Endothelial cell of umbilical vein (primary cell): ENCODE measurements around the gene GCM1. TPM values are rescaled to one million over a fixed set of nuclear protein-coding genes. Genes with fewer than 3 reads are reported as not detected.

ENCODE experiments used
- BruUV-seq: library from RNA; stranded (reverse); fragments of 400-500 nt; replicated peaks from 2 replicates; lab custom pipeline; 2021; lab: Mats Ljungman, UMichigan
- CTCF ChIA-PET: fragments of 300-600, 350-600 bp; sonication (Branson Sonifier 250); formaldehyde crosslinking; loops from one replicate; lab custom pipeline; 2021; ENCODE audit warnings: antibody characterized with exemption, inconsistent platforms; lab: Charles Lee
- POLR2A ChIA-PET: fragments of 300-600, 350-600 bp; sonication (Branson Sonifier 250); formaldehyde crosslinking; loops from one replicate; lab custom pipeline; 2021; ENCODE audit warnings: antibody characterized with exemption, inconsistent platforms; lab: Charles Lee
- DNase-seq: peaks from one replicate; pipeline ENCODE4 v3.0.0-alpha.2; 2011; ENCODE audit warnings: low read depth, low spot score
- FAIRE-seq: peaks from 2 replicates; lab custom pipeline; 2011; peaks lifted over from hg19 to GRCh38; lab: Jason Lieb, UNC
- H2AFZ ChIP-seq: 2 replicates; pipeline ENCODE4 v1.6.0; 2012; ENCODE audit warnings: low read depth, low read length, control low read depth, inconsistent platforms
- H3K27ac ChIP-seq: 2 replicates; pipeline ENCODE4 v1.5.1; 2011; ENCODE audit warnings: low read depth, mild to moderate bottlenecking, control low read depth, low read length, moderate library complexity; ENCODE audit not compliant: insufficient read depth
- H3K27me3 ChIP-seq, 2 experiments: 2 replicates each; pipeline versions ENCODE4 v1.6.0 to v1.6.1; 2011; ENCODE audit warnings: low read length in 2 of 2, mixed read lengths in 1 of 2; ENCODE audit not compliant: control insufficient read depth in 2 of 2, insufficient read depth in 2 of 2
- H3K36me3 ChIP-seq, 2 experiments: 2 replicates in 1 of 2; 3 replicates in 1 of 2; pipeline ENCODE4 v1.5.1; 2011; ENCODE audit warnings: low read length in 2 of 2, mild to moderate bottlenecking in 1 of 2, moderate library complexity in 1 of 2; ENCODE audit not compliant: control insufficient read depth in 2 of 2, insufficient read depth in 2 of 2; ENCODE audit errors: extremely low read depth in 1 of 2
- H3K4me1 ChIP-seq: 3 replicates; pipeline ENCODE4 v1.5.1; 2011; ENCODE audit warnings: mild to moderate bottlenecking, low read length; ENCODE audit not compliant: control insufficient read depth, insufficient read depth; ENCODE audit errors: extremely low read depth
- H3K4me2 ChIP-seq: 2 replicates; pipeline ENCODE4 v1.6.1; 2011; ENCODE audit warnings: low read length, control low read depth, mixed read lengths; ENCODE audit not compliant: insufficient read depth
- H3K4me3 ChIP-seq, 3 experiments: fragments of 200-600 bp in 1 of 3; sonication (generic), shearing (Covaris generic) in 1 of 3; replicated peaks in 1 of 3; 2 replicates each; pipeline ENCODE4 v1.5.1; 2011 to 2016; ENCODE audit warnings: control low read depth in 3 of 3, low read length in 3 of 3, mild to moderate bottlenecking in 2 of 3, inconsistent platforms in 1 of 3, low read depth in 1 of 3, moderate library complexity in 1 of 3; ENCODE audit not compliant: insufficient read depth in 1 of 3
- H3K79me2 ChIP-seq: 2 replicates; pipeline ENCODE4 v1.6.0; 2012; ENCODE audit warnings: low read length, inconsistent platforms; ENCODE audit not compliant: control insufficient read depth, insufficient read depth
- H3K9ac ChIP-seq: replicated peaks from 2 replicates; pipeline ENCODE3; 2011; ENCODE audit warnings: low read length, control low read depth; ENCODE audit not compliant: insufficient read depth; ENCODE audit errors: extremely low read depth
- H3K9me1 ChIP-seq: replicated peaks from 3 replicates; pipeline ENCODE4 v1.6.0; 2011; ENCODE audit warnings: mild to moderate bottlenecking, low read length; ENCODE audit not compliant: control insufficient read depth, insufficient read depth; ENCODE audit errors: extremely low read depth
- H3K9me3 ChIP-seq: replicated peaks from 2 replicates; pipeline ENCODE4 v1.5.1; 2012; ENCODE audit warnings: low read length, inconsistent platforms; ENCODE audit not compliant: control insufficient read depth, insufficient read depth
- H4K20me1 ChIP-seq: replicated peaks from 2 replicates; pipeline ENCODE3; 2011; ENCODE audit warnings: mild to moderate bottlenecking, low read length; ENCODE audit not compliant: control insufficient read depth, insufficient read depth; ENCODE audit errors: extremely low read depth
- EZH2 ChIP-seq: IDR thresholded peaks from 2 replicates; pipeline ENCODE4 v1.6.1; 2012; ENCODE audit warnings: borderline replicate concordance, low read depth, mild to moderate bottlenecking, moderate library complexity, low read length, inconsistent platforms; ENCODE audit not compliant: severe bottlenecking
- FOS ChIP-seq: IDR thresholded peaks from 2 replicates; pipeline ENCODE4 v1.6.1; 2011; ENCODE audit warnings: mild to moderate bottlenecking, low read length, moderate library complexity, borderline replicate concordance; ENCODE audit not compliant: insufficient read depth
- GATA2 ChIP-seq: IDR thresholded peaks from 2 replicates; pipeline ENCODE4 v1.7.0; 2011; ENCODE audit warnings: low read depth, mild to moderate bottlenecking, moderate library complexity, mixed read lengths, low read length; ENCODE audit not compliant: insufficient read length, insufficient read depth
- JUN ChIP-seq: IDR thresholded peaks from 2 replicates; pipeline ENCODE4 v1.6.1; 2011; ENCODE audit warnings: borderline replicate concordance, low read depth; ENCODE audit not compliant: insufficient read length, insufficient read depth
- MYC ChIP-seq: IDR thresholded peaks from one replicate; pipeline ENCODE4 v1.6.1; 2011; ENCODE audit warnings: mild to moderate bottlenecking, low read depth, low read length
- POLR2A ChIP-seq: IDR thresholded peaks from 2 replicates; pipeline ENCODE4 v1.6.1; 2012; ENCODE audit warnings: low read depth, mild to moderate bottlenecking, control low read depth, low read length
- POLR2AphosphoS5 ChIP-seq: IDR thresholded peaks from 2 replicates; pipeline ENCODE4 v1.6.1; 2012; ENCODE audit warnings: low read depth, mild to moderate bottlenecking, control low read depth, low read length, moderate library complexity; ENCODE audit not compliant: insufficient read depth
- dilution Hi-C: fragments of 300-500 bp; cut with MboI; formaldehyde crosslinking; loops from one replicate; pipeline ENCODE4 v1.15.0; 2019; ENCODE audit warnings: low sequenced_read_pairs; ENCODE audit not compliant: extremely low pct_ligation_motif_present
- intact Hi-C: fragments of 100-400 bp; cut with micrococcal nuclease; formaldehyde crosslinking; loops from one replicate; pipeline ENCODE4 v1.10.0; 2022
- polyA plus RNA-seq, 4 experiments: library from polyadenylated mRNA; depleted of rRNA in 3 of 4; stranded (reverse) in 3 of 4; unstranded in 1 of 4; fragments of >200 nt; gene quantifications; 2 replicates each; pipeline versions ENCODE4 v1.2.1 to v1.2.3, GENCODE V29; 2011 to 2012; ENCODE audit warnings: missing spikeins in 1 of 4
- total RNA-seq: library from RNA; stranded (reverse); gene quantifications from 2 replicates; pipeline ENCODE4 v1.2.3, GENCODE V29; 2021
- TF ChIP-seq, protein P1 (sequence below): IDR thresholded peaks from 2 replicates; pipeline ENCODE4 v1.6.1; 2011; ENCODE audit not compliant: insufficient read depth, insufficient read length
- TF ChIP-seq, protein P2 (sequence below), 2 donors: IDR thresholded peaks; 1 replicate in 1 of 2; 2 replicates in 1 of 2; pipeline ENCODE4 v1.5.1; 2011; ENCODE audit warnings: low read length in 2 of 2, mild to moderate bottlenecking in 2 of 2, moderate library complexity in 2 of 2, control low read depth in 1 of 2, inconsistent platforms in 1 of 2, low read depth in 1 of 2; ENCODE audit not compliant: insufficient read depth in 1 of 2; ENCODE audit errors: extremely low read depth in 1 of 2

GCM1 gene
- total and polyA plus RNA-seq, 2 donors (not counting 3 experiments of a cell fraction or from before 2014, with no cell fraction given), result not detected

DNA sequence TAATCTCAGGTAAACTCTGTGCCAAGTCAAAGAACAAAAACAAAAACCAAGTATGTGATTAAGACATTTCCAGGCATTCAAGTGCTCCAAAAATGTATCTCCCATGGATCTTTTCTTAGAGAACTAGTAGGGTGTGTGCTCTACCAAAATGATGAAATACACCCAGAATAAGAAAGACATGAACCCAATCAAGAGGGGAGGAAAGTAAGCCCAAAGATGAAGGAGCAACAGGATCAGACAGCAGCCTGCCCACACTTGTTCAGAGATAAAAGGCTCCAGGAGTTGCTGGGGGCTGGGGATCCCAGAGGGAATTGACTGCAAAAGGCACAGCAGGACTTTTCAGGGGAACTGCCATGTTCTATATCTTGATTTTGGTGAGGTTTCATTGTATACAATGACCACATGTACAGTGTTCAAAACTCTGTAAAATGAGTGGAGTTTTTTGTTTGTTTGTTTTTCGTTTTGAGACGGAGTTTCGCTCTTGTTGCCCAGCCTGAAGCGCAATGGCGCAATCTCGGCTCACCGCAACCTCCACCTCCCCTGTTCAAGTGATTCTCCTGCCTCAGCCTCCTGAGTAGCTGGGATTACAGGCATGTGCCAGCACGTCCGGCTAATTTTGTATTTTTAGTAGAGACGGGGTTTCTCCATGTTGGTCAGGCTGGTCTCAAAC lies 24.4 kb downstream of the GCM1 start:
- no peak for DNase-seq
- Histone ChIP-seq H3K9me1 (no peaks in the 10 kb centered on the region), H3K9me3 (no peaks in the 10 kb centered on the region), H3K79me2 (no peaks in the 10 kb centered on the region), H2AFZ (no peak overlapping the region), H3K9ac (no peak overlapping the region), H3K4me2 (no peak overlapping the region), H3K27me3 (peaks cover 0 to 2% of the 10 kb centered on the region in 2 experiments), H3K4me3 (no peak overlapping the region), H3K36me3 (no peaks in the 10 kb centered on the region), H3K27ac (no peak overlapping the region), H3K4me1 (no peaks in the 10 kb centered on the region), H4K20me1 (no peaks in the 10 kb centered on the region)
- TF ChIP-seq GATA2 (no peak), JUN (no peak), EZH2 (no peak), MYC (no peak), POLR2A (no peak), FOS (no peak), POLR2AphosphoS5 (no peak)
- TF ChIP-seq, protein P1, sequence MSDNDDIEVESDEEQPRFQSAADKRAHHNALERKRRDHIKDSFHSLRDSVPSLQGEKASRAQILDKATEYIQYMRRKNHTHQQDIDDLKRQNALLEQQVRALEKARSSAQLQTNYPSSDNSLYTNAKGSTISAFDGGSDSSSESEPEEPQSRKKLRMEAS, result no peak
- TF ChIP-seq, protein P2, sequence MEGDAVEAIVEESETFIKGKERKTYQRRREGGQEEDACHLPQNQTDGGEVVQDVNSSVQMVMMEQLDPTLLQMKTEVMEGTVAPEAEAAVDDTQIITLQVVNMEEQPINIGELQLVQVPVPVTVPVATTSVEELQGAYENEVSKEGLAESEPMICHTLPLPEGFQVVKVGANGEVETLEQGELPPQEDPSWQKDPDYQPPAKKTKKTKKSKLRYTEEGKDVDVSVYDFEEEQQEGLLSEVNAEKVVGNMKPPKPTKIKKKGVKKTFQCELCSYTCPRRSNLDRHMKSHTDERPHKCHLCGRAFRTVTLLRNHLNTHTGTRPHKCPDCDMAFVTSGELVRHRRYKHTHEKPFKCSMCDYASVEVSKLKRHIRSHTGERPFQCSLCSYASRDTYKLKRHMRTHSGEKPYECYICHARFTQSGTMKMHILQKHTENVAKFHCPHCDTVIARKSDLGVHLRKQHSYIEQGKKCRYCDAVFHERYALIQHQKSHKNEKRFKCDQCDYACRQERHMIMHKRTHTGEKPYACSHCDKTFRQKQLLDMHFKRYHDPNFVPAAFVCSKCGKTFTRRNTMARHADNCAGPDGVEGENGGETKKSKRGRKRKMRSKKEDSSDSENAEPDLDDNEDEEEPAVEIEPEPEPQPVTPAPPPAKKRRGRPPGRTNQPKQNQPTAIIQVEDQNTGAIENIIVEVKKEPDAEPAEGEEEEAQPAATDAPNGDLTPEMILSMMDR (IDR thresholded peaks at IDR 0.05; ENCODE audit: extremely low read depth in 1 of 2, insufficient read depth in 1 of 2, low read depth in 1 of 2, low read length in 2 of 2), result no peak
- BruUV-seq, result no TSS peak
- no peak for FAIRE-seq
- ChIA-PET POLR2A (no interaction called here), CTCF (no interaction called here)
- intact Hi-C loops, result no loop called here
- dilution Hi-C loops, result no loop called here
